K562 (cell line): ENCODE measurements around the gene PPT2. TPM values are rescaled to one million over a fixed set of nuclear protein-coding genes. Genes with fewer than 3 reads are reported as not detected.
A peak's percentile ranks its signal among the peaks of the same experiment; 100 is the strongest.

Experiments used
- ARID1B ChIP-seq: fragments of 450-650 bp; IDR thresholded peaks from 2 replicates; pipeline ENCODE4 v1.6.1; 2016; ENCODE audit warnings: antibody characterized with exemption, mild to moderate bottlenecking, inconsistent platforms
- FOXA3 ChIP-seq, 2 experiments: fragments of 450-650 bp in 1 of 2; sonication (generic) in 1 of 2; formaldehyde crosslinking; IDR thresholded peaks in 1 of 2; conservative IDR thresholded peaks in 1 of 2; 2 replicates each; pipeline versions ENCODE4 v1.4.0 to v1.8.0; 2020 to 2022; ENCODE audit warnings: mild to moderate bottlenecking in 2 of 2, missing genetic modification reagents in 1 of 2
- HNRNPLL ChIP-seq: fragments of 200-400 bp; formaldehyde crosslinking; IDR thresholded peaks from 2 replicates; pipeline ENCODE4 v1.6.1; 2017; ENCODE audit warnings: low read length, low read depth, mild to moderate bottlenecking; ENCODE audit not compliant: poor library complexity, severe bottlenecking
- KDM1A ChIP-seq, 2 experiments: fragments of 450-650 bp; IDR thresholded peaks; 2 replicates each; pipeline ENCODE4 v1.6.1; 2016; ENCODE audit warnings: mild to moderate bottlenecking in 2 of 2
- KDM2B ChIP-seq: fragments of 250-450 bp; sonication (Bioruptor Pico); IDR thresholded peaks from 2 replicates; pipeline ENCODE4 v1.8.0; 2021; ENCODE audit warnings: mild to moderate bottlenecking, moderate library complexity
- MAFG ChIP-seq: fragments of 450-650 bp; conservative IDR thresholded peaks from 2 replicates; pipeline ENCODE4 v1.6.1; 2016; ENCODE audit warnings: missing genetic modification characterization, missing compliant biosample characterization
- MBD2 ChIP-seq: sonication (generic); IDR thresholded peaks from 2 replicates; pipeline ENCODE4 v1.6.1; 2016; ENCODE audit warnings: low read depth, borderline replicate concordance
- MEF2D ChIP-seq: conservative IDR thresholded peaks from 2 replicates; pipeline ENCODE4 v1.6.1; 2016; ENCODE audit warnings: low read depth, missing genetic modification characterization, missing compliant biosample characterization
- NCOA1 ChIP-seq: fragments of 450-650 bp; IDR thresholded peaks from 2 replicates; pipeline ENCODE4 v1.6.1; 2016; ENCODE audit warnings: low read depth
- NFIC ChIP-seq: fragments of 450-650 bp; IDR thresholded peaks from 2 replicates; pipeline ENCODE4 v1.6.1; 2017; ENCODE audit warnings: mild to moderate bottlenecking, inconsistent platforms
- RCOR1 ChIP-seq, 2 experiments: IDR thresholded peaks; 2 replicates each; pipeline ENCODE4 v1.6.1; 2012; ENCODE audit warnings: low read depth in 2 of 2, low read length in 2 of 2, borderline replicate concordance in 1 of 2, improper control_type of control experiment in 1 of 2
- SP2 ChIP-seq: IDR thresholded peaks from 2 replicates; pipeline ENCODE4 v1.6.1; 2011; ENCODE audit warnings: mild to moderate bottlenecking, low read depth, low read length, moderate library complexity; ENCODE audit not compliant: poor library complexity, severe bottlenecking; ENCODE audit errors: extremely low read depth
- SREBF1 ChIP-seq: fragments of 150-350 bp; IDR thresholded peaks from 2 replicates; pipeline ENCODE4 v1.6.1; 2014; ENCODE audit warnings: antibody characterized with exemption, low read depth, low read length, borderline replicate concordance
- SRSF7 ChIP-seq: fragments of 200-400 bp; formaldehyde crosslinking; optimal IDR thresholded peaks from 2 replicates; pipeline ENCODE3; 2017; ENCODE audit warnings: mild to moderate bottlenecking, low read depth, low read length
- TEAD1 ChIP-seq, 2 experiments: fragments of 450-650 bp in 1 of 2; sonication (generic) in 1 of 2; formaldehyde crosslinking; IDR thresholded peaks; 2 replicates each; pipeline versions ENCODE4 v1.4.0 to v1.8.0; 2020 to 2022; ENCODE audit warnings: mild to moderate bottlenecking in 2 of 2, missing genetic modification reagents in 1 of 2
- ZBED1 ChIP-seq: IDR thresholded peaks from 2 replicates; pipeline ENCODE4 v1.6.1; 2014
- ZBTB33 ChIP-seq: sonication (generic); formaldehyde crosslinking; IDR thresholded peaks from 2 replicates; pipeline ENCODE4 v1.8.1; 2023; ENCODE audit warnings: mild to moderate bottlenecking, missing genetic modification reagents
- ZNF24 ChIP-seq: fragments of 450-650 bp; IDR thresholded peaks from 2 replicates; pipeline ENCODE4 v1.6.1; 2016
- ZNF274 ChIP-seq: IDR thresholded peaks from 2 replicates; pipeline ENCODE4 v1.6.1; 2011; ENCODE audit warnings: low read depth, mild to moderate bottlenecking, low read length, moderate library complexity, borderline replicate concordance
- polyA plus RNA-seq, 8 experiments: library from polyadenylated mRNA; depleted of rRNA in 4 of 8; stranded (reverse) in 5 of 8; unstranded in 3 of 8; fragments of >200 nt; fragmentation: Nextera tagmentation in 2 of 8; fragmentation: Illumina TruSeq in 1 of 8; extraction: Ambion mirVana in 2 of 8; extraction: Trizol in 1 of 8; gene quantifications; 2 replicates each; pipeline versions ENCODE4 v1.2.1 to v1.2.3, GENCODE V29; 2011 to 2014; ENCODE audit warnings: inconsistent platforms in 1 of 8, missing spikeins in 1 of 8
- total RNA-seq, 7 experiments: library from RNA; depleted of rRNA in 6 of 7; stranded (reverse); fragments of >200 nt in 6 of 7; fragmentation: Illumina TruSeq in 2 of 7; extraction: Trizol in 2 of 7; gene quantifications; 2 replicates each; pipeline versions ENCODE4 v1.2.1 to v1.2.3, GENCODE V29; 2011 to 2021; ENCODE audit warnings: low replicate concordance in 1 of 7
- TF ChIP-seq, protein P1 (sequence below): fragments of 250-450 bp; sonication (Bioruptor Pico); IDR thresholded peaks from 2 replicates; pipeline ENCODE4 v1.5.0; 2022; ENCODE audit warnings: mild to moderate bottlenecking

PPT2 gene
- total and polyA plus RNA-seq, 9 of the 15 experiments (the other 6 are each of a cell fraction or from before 2014, with no cell fraction given), result 27.4 to 98.8 (median 69.9) TPM

GRCh38 chr6:32153564-32154513 is at the start of gene PPT2 (continued):
- peak; percentile 72 to 89 for TF ChIP-seq FOXA3 (CRISPR knock-in tag; conservative IDR thresholded peaks at IDR 0.05 in 1 of 2, IDR thresholded peaks at IDR 0.05 in 1 of 2)
- no peak for TF ChIP-seq SRSF7
- TF ChIP-seq ZBED1, result no peak; the same call in 1 of the 2 replicates
- no peak for TF ChIP-seq KDM2B (CRISPR knock-in tag)
- peak; percentile 25 for TF ChIP-seq NCOA1
- TF ChIP-seq, protein P1, sequence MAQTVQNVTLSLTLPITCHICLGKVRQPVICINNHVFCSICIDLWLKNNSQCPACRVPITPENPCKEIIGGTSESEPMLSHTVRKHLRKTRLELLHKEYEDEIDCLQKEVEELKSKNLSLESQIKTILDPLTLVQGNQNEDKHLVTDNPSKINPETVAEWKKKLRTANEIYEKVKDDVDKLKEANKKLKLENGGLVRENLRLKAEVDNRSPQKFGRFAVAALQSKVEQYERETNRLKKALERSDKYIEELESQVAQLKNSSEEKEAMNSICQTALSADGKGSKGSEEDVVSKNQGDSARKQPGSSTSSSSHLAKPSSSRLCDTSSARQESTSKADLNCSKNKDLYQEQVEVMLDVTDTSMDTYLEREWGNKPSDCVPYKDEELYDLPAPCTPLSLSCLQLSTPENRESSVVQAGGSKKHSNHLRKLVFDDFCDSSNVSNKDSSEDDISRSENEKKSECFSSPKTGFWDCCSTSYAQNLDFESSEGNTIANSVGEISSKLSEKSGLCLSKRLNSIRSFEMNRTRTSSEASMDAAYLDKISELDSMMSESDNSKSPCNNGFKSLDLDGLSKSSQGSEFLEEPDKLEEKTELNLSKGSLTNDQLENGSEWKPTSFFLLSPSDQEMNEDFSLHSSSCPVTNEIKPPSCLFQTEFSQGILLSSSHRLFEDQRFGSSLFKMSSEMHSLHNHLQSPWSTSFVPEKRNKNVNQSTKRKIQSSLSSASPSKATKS (CRISPR knock-in tag), result no peak
- 0 out of 4 replicates have a peak, but pooled peaks of 1 of the 2 experiments have one; percentile 48 for TF ChIP-seq TEAD1 (CRISPR knock-in tag; IDR thresholded peaks at IDR 0.05)
- peak; percentile 38; the same call in 1 of the 2 replicates for TF ChIP-seq SREBF1
- TF ChIP-seq ZNF274, result no peak
- TF ChIP-seq ZBTB33 (CRISPR knock-in tag), result peak; percentile 32; the same call in 1 of the 2 replicates
- TF ChIP-seq ZNF24, result 0 out of 2 replicates have a peak, but pooled peaks have one; percentile 24
- TF ChIP-seq MAFG (tag), result no peak
- peak in 1 of 2 experiments; percentile 7; a peak in 1 of 4 replicates for TF ChIP-seq RCOR1 (IDR thresholded peaks at IDR 0.05; ENCODE audit: borderline replicate concordance in 1 of 2, low read depth in 2 of 2, low read length in 2 of 2)
- peak; percentile 74 for TF ChIP-seq HNRNPLL
- no peak for TF ChIP-seq KDM1A (IDR thresholded peaks at IDR 0.05)
- TF ChIP-seq MBD2, result peak; percentile 94
- TF ChIP-seq MEF2D (tag), result peak; percentile 39; the same call in 1 of the 2 replicates
- TF ChIP-seq ARID1B, result no peak
- TF ChIP-seq SP2, result no peak
- no peak; the same call in 1 of the 2 replicates for TF ChIP-seq NFIC
